Measurements from ENCODE around the gene SIM2.

The SIM2 gene

DNA sequence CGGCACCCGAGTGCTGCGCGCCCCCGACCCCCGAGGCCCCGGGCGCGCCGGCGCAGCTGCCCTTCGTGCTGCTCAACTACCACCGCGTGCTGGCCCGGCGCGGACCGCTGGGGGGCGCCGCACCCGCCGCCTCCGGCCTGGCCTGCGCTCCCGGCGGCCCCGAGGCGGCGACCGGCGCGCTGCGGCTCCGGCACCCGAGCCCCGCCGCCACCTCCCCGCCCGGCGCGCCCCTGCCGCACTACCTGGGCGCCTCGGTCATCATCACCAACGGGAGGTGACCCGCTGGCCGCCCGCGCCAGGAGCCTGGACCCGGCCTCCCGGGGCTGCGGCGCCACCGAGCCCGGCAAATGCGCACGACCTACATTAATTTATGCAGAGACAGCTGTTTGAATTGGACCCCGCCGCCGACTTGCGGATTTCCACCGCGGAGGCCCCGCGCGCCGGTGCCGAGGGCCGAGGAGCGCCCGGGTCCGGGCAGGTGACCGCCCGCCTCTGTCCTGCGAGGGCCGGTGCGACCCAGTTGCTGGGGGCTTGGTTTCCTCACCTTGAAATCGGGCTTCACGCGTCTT, 49.0 kb downstream of the SIM2 start:
- H3K27me3 ChIP-seq (ENCODE audit: insufficient read depth, poor library complexity, severe bottlenecking) = peaks cover 40% of the 10 kb centered on the region
- DNase-seq (ENCODE audit: low read depth in 1 of 2, low spot score in 1 of 2) = no peak
- no peak overlapping the region; the same call in 1 of the 2 replicates for H3K4me3 ChIP-seq (replicated peaks; ENCODE audit: insufficient read depth, low read length)
- H3K27ac ChIP-seq (replicated peaks) = no peak overlapping the region
- no peak for TF ChIP-seq GABPA (IDR thresholded peaks at IDR 0.05; ENCODE audit: low read depth)
- TF ChIP-seq, protein P1, sequence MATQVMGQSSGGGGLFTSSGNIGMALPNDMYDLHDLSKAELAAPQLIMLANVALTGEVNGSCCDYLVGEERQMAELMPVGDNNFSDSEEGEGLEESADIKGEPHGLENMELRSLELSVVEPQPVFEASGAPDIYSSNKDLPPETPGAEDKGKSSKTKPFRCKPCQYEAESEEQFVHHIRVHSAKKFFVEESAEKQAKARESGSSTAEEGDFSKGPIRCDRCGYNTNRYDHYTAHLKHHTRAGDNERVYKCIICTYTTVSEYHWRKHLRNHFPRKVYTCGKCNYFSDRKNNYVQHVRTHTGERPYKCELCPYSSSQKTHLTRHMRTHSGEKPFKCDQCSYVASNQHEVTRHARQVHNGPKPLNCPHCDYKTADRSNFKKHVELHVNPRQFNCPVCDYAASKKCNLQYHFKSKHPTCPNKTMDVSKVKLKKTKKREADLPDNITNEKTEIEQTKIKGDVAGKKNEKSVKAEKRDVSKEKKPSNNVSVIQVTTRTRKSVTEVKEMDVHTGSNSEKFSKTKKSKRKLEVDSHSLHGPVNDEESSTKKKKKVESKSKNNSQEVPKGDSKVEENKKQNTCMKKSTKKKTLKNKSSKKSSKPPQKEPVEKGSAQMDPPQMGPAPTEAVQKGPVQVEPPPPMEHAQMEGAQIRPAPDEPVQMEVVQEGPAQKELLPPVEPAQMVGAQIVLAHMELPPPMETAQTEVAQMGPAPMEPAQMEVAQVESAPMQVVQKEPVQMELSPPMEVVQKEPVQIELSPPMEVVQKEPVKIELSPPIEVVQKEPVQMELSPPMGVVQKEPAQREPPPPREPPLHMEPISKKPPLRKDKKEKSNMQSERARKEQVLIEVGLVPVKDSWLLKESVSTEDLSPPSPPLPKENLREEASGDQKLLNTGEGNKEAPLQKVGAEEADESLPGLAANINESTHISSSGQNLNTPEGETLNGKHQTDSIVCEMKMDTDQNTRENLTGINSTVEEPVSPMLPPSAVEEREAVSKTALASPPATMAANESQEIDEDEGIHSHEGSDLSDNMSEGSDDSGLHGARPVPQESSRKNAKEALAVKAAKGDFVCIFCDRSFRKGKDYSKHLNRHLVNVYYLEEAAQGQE (IDR thresholded peaks at IDR 0.05; ENCODE audit: insufficient replicate concordance, low read depth) = no peak
- TF ChIP-seq, protein P2, sequence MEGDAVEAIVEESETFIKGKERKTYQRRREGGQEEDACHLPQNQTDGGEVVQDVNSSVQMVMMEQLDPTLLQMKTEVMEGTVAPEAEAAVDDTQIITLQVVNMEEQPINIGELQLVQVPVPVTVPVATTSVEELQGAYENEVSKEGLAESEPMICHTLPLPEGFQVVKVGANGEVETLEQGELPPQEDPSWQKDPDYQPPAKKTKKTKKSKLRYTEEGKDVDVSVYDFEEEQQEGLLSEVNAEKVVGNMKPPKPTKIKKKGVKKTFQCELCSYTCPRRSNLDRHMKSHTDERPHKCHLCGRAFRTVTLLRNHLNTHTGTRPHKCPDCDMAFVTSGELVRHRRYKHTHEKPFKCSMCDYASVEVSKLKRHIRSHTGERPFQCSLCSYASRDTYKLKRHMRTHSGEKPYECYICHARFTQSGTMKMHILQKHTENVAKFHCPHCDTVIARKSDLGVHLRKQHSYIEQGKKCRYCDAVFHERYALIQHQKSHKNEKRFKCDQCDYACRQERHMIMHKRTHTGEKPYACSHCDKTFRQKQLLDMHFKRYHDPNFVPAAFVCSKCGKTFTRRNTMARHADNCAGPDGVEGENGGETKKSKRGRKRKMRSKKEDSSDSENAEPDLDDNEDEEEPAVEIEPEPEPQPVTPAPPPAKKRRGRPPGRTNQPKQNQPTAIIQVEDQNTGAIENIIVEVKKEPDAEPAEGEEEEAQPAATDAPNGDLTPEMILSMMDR (IDR thresholded peaks at IDR 0.05; ENCODE audit: insufficient read depth, low read length) = no peak
- TF ChIP-seq POLR2AphosphoS5 (IDR thresholded peaks at IDR 0.05; ENCODE audit: low read depth) = no peak
- no peak for TF ChIP-seq SPI1 (IDR thresholded peaks at IDR 0.05; ENCODE audit: borderline replicate concordance, low read depth)

DNA sequence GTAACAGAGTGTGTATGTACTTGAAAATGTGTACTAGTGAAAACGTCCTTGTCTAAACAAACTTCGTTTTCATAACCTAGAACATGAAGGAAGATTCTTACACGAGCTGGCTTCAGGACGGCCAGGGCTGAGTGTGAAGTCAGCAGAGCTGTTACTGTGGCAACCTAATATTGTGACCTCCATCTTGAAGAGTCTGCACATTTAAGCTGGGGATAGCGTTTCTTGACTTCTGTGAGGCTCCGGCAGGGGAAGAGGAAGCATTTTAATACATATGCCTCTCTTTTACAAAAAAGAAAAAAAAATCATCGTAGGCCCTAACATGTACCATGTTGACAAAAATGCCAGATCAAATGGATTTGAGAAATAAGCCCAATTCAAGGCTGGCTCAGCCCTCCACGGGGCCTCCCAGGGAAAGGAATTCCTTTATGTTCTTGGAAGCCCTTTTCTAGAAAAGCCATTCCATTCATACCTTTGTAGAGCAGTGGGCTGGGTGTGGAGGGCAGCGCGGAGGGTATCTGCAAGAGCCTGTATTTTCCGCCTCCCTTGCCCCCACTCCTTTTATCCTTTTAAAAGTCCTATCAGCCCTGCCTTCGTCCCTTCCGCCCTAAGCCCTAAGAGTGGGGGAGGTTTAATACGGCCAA, 51.1 kb downstream of the SIM2 start:
- no peak overlapping the region for H3K4me3 ChIP-seq (replicated peaks; ENCODE audit: insufficient read depth, low read length)
- DNase-seq (ENCODE audit: low read depth in 1 of 2, low spot score in 1 of 2) = no peak
- peaks cover 33% of the 10 kb centered on the region for H3K27me3 ChIP-seq (ENCODE audit: insufficient read depth, poor library complexity, severe bottlenecking)
- no peak overlapping the region for H3K27ac ChIP-seq (replicated peaks)
- TF ChIP-seq GABPA (IDR thresholded peaks at IDR 0.05; ENCODE audit: low read depth) = no peak
- TF ChIP-seq POLR2AphosphoS5 (IDR thresholded peaks at IDR 0.05; ENCODE audit: low read depth) = no peak
- TF ChIP-seq, protein P2 (IDR thresholded peaks at IDR 0.05; ENCODE audit: insufficient read depth, low read length) = no peak
- TF ChIP-seq, protein P1 (IDR thresholded peaks at IDR 0.05; ENCODE audit: insufficient replicate concordance, low read depth) = no peak
- no peak for TF ChIP-seq SPI1 (IDR thresholded peaks at IDR 0.05; ENCODE audit: borderline replicate concordance, low read depth)

DNA sequence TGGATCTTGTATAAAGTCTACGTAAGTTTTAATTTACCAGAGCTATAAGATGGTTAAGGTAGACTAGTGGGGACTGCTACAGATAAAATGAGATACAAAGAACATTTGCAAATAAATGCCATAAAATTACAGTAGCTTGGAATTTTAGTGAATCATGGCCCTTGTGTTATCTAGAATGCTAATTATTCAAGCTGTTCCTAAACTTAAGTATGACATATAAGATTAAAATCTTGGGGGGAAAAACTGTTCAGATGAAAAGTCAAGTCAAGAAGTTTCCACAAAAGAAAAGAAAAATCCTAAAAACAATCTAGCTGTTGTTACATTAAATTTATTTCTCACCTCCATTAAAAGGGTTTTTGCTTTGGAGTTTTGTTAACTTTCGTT, 51.7 kb downstream of the SIM2 start:
- Histone ChIP-seq H3K27ac (replicated peaks) (no peak overlapping the region), H3K27me3 (ENCODE audit: insufficient read depth, poor library complexity, severe bottlenecking) (peaks cover 29% of the 10 kb centered on the region), H3K4me3 (replicated peaks; ENCODE audit: insufficient read depth, low read length) (no peak overlapping the region)
- DNase-seq (ENCODE audit: low read depth in 1 of 2, low spot score in 1 of 2) = no peak
- no peak for TF ChIP-seq SPI1 (IDR thresholded peaks at IDR 0.05; ENCODE audit: borderline replicate concordance, low read depth)
- TF ChIP-seq POLR2AphosphoS5 (IDR thresholded peaks at IDR 0.05; ENCODE audit: low read depth) = no peak
- TF ChIP-seq, protein P1 (IDR thresholded peaks at IDR 0.05; ENCODE audit: insufficient replicate concordance, low read depth) = no peak
- no peak for TF ChIP-seq GABPA (IDR thresholded peaks at IDR 0.05; ENCODE audit: low read depth)
- TF ChIP-seq, protein P2 (IDR thresholded peaks at IDR 0.05; ENCODE audit: insufficient read depth, low read length) = no peak
